DOHH2 (cell line): Measurements from ENCODE around the gene TEKT3.

Experiments used
- H3F3A ChIP-seq: fragments of 200-600 bp; sonication (generic), shearing (Covaris generic); 2 replicates; pipeline ENCODE4 v1.6.0; 2016; ENCODE audit warnings: antibody characterized with exemption, mild to moderate bottlenecking; ENCODE audit not compliant: control insufficient read depth, insufficient read depth
- H3K27ac ChIP-seq: fragments of 200-600 bp; sonication (generic); 2 replicates; pipeline ENCODE4 v1.5.1; 2014; ENCODE audit warnings: low read depth, mild to moderate bottlenecking, low read length, moderate library complexity
- H3K27me3 ChIP-seq: fragments of 200-600 bp; sonication (generic); 2 replicates; pipeline ENCODE4 v1.6.1; 2014; ENCODE audit warnings: mild to moderate bottlenecking, low read length, mixed read lengths; ENCODE audit not compliant: control insufficient read depth
- H3K36me3 ChIP-seq: fragments of 200-600 bp; sonication (generic); 2 replicates; pipeline ENCODE4 v1.6.1; 2014; ENCODE audit warnings: mild to moderate bottlenecking, low read length, moderate library complexity, mixed read lengths; ENCODE audit not compliant: control insufficient read depth
- H3K4me1 ChIP-seq: fragments of 200-600 bp; sonication (generic); 2 replicates; pipeline ENCODE4 v1.6.1; 2014; ENCODE audit warnings: mild to moderate bottlenecking, low read length, mixed read lengths; ENCODE audit not compliant: control insufficient read depth
- H3K4me2 ChIP-seq: fragments of 200-600 bp; sonication (generic); 2 replicates; pipeline ENCODE4 v1.6.0; 2014; ENCODE audit warnings: mild to moderate bottlenecking, low read length, moderate library complexity
- H3K4me3 ChIP-seq: fragments of 200-600 bp; sonication (generic); 2 replicates; pipeline ENCODE4 v1.5.1; 2014; ENCODE audit warnings: mild to moderate bottlenecking, low read length, mixed read lengths
- H3K79me2 ChIP-seq: fragments of 200-600 bp; sonication (generic); 2 replicates; pipeline ENCODE4 v1.6.1; 2014; ENCODE audit warnings: mild to moderate bottlenecking, low read length, mixed read lengths; ENCODE audit not compliant: control insufficient read depth
- H3K9me2 ChIP-seq: fragments of 200-600 bp; sonication (generic); replicated peaks from 2 replicates; pipeline ENCODE4 v1.6.1; 2014; ENCODE audit warnings: mild to moderate bottlenecking, low read length, mixed read lengths; ENCODE audit not compliant: control insufficient read depth
- H3K9me3 ChIP-seq: fragments of 200-600 bp; sonication (generic); 2 replicates; pipeline ENCODE4 v1.6.1; 2014; ENCODE audit warnings: antibody characterized with exemption, low read length, mixed read lengths; ENCODE audit not compliant: control insufficient read depth, insufficient read depth
- H4K20me1 ChIP-seq: fragments of 200-600 bp; sonication (generic); 2 replicates; pipeline ENCODE4 v1.6.0; 2014; ENCODE audit warnings: low read depth, mild to moderate bottlenecking, antibody characterized with exemption, low read length, moderate library complexity; ENCODE audit not compliant: control insufficient read depth, insufficient read depth
- CTCF ChIP-seq: fragments of 200-600 bp; sonication (generic); IDR thresholded peaks from one replicate; pipeline ENCODE4 v1.5.1; 2014; ENCODE audit warnings: antibody characterized with exemption, mild to moderate bottlenecking, low read depth, low read length; ENCODE audit not compliant: poor library complexity, severe bottlenecking
- EZH2phosphoT487 ChIP-seq: fragments of 200-600 bp; sonication (generic); IDR thresholded peaks from 2 replicates; pipeline ENCODE4 v1.6.1; 2017; ENCODE audit warnings: borderline replicate concordance, mild to moderate bottlenecking, antibody characterized with exemption, low read length, moderate library complexity, mixed read lengths

The TEKT3 gene

GRCh38 chr17:15278924-15279477, 62.4 kb downstream of the TEKT3 start:
- H3K27ac ChIP-seq, result no peak overlapping the region
- no peaks in the 10 kb centered on the region for H3K4me1 ChIP-seq
- H3F3A ChIP-seq, result no peaks in the 10 kb centered on the region
- no peak overlapping the region for H3K4me3 ChIP-seq
- H3K79me2 ChIP-seq, result no peaks in the 10 kb centered on the region
- no peaks in the 10 kb centered on the region for H3K27me3 ChIP-seq
- H4K20me1 ChIP-seq, result no peaks in the 10 kb centered on the region
- H3K9me2 ChIP-seq, result no peaks in the 10 kb centered on the region
- no peaks in the 10 kb centered on the region for H3K9me3 ChIP-seq
- no peak overlapping the region for H3K4me2 ChIP-seq
- no peaks in the 10 kb centered on the region for H3K36me3 ChIP-seq
- no peak for TF ChIP-seq EZH2phosphoT487
- no peak for TF ChIP-seq CTCF

- Histone ChIP-seq H3K9me3 (no peaks in the 10 kb centered on the region), H3K4me1 (no peaks in the 10 kb centered on the region), H3K9me2 (no peaks in the 10 kb centered on the region), H3K36me3 (no peaks in the 10 kb centered on the region), H3F3A (no peaks in the 10 kb centered on the region), H3K4me3 (no peak overlapping the region), H3K4me2 (no peak overlapping the region), H3K27me3 (no peaks in the 10 kb centered on the region), H4K20me1 (no peaks in the 10 kb centered on the region), H3K79me2 (no peaks in the 10 kb centered on the region), H3K27ac (no peak overlapping the region)
- TF ChIP-seq CTCF (no peak), EZH2phosphoT487 (no peak)
Observed at GRCh38 chr17:15278380-15278779, 63.0 kb downstream of the TEKT3 start.

GRCh38 chr17:15274017-15274416, 67.4 kb downstream of the TEKT3 start:
- H3K4me1 ChIP-seq, result no peaks in the 10 kb centered on the region
- no peaks in the 10 kb centered on the region for H3K9me3 ChIP-seq

More at GRCh38 chr17:15274017-15274416, 67.4 kb downstream of the TEKT3 start:
- H4K20me1 ChIP-seq, result no peaks in the 10 kb centered on the region
- H3K27ac ChIP-seq, result no peak overlapping the region
- no peaks in the 10 kb centered on the region for H3K79me2 ChIP-seq
- no peaks in the 10 kb centered on the region for H3K36me3 ChIP-seq
- H3K9me2 ChIP-seq, result no peaks in the 10 kb centered on the region
- no peaks in the 10 kb centered on the region for H3F3A ChIP-seq
- no peak overlapping the region for H3K4me2 ChIP-seq
- no peak for TF ChIP-seq CTCF
- TF ChIP-seq EZH2phosphoT487, result no peak
- no peak overlapping the region for H3K4me3 ChIP-seq
- no peaks in the 10 kb centered on the region for H3K27me3 ChIP-seq
